Ovary (tissue), 9 donors: ENCODE data around the gene MMP27. TPM values are rescaled to one million over a fixed set of nuclear protein-coding genes. Genes with fewer than 3 reads are reported as not detected.

Experiments used
- DNase-seq, 5 donors: peaks; one replicate each; pipeline ENCODE4 v3.0.0-alpha.2; 2019 to 2020
- H3K27ac ChIP-seq, 2 donors: fragments of 200-600 bp; one replicate each; pipeline versions ENCODE4 v1.5.1 to v1.8.0; 2019 to 2022
- H3K27me3 ChIP-seq: fragments of 200-600 bp; one replicate; pipeline ENCODE4 v1.8.0; 2022
- H3K36me3 ChIP-seq: fragments of 200-600 bp; sonication (generic); one replicate; pipeline ENCODE4 v1.5.1; 2019
- H3K4me1 ChIP-seq: one replicate; pipeline ENCODE4 v1.8.1; 2013; ENCODE audit warnings: mild to moderate bottlenecking, moderate library complexity; ENCODE audit not compliant: insufficient read depth
- H3K4me3 ChIP-seq: fragments of 200-600 bp; sonication (generic); one replicate; pipeline ENCODE4 v1.5.1; 2017
- H3K9me3 ChIP-seq, 2 donors: fragments of 200-600 bp in 1 of 2; sonication (generic) in 1 of 2; one replicate each; pipeline versions ENCODE4 v1.5.1 to v1.8.1; 2013 to 2019; ENCODE audit warnings: mild to moderate bottlenecking in 1 of 2, moderate library complexity in 1 of 2
- CTCF ChIP-seq, 3 donors: fragments of 450-650 bp in 2 of 3; fragments of 200-600 bp in 1 of 3; IDR thresholded peaks; one replicate each; pipeline versions ENCODE4 v1.5.1 to v1.8.0; 2016 to 2022; ENCODE audit warnings: antibody characterized with exemption in 3 of 3, mild to moderate bottlenecking in 1 of 3
- EP300 ChIP-seq: sonication (generic); formaldehyde crosslinking; IDR thresholded peaks from one replicate; pipeline ENCODE4 v1.6.1; 2017; ENCODE audit warnings: antibody characterized with exemption
- POLR2A ChIP-seq: fragments of 450-650 bp; IDR thresholded peaks from one replicate; pipeline ENCODE4 v1.6.1; 2017; ENCODE audit warnings: antibody characterized with exemption, mild to moderate bottlenecking, moderate library complexity
- WGBS, 3 donors: extraction: QIAGEN DNeasy Blood & Tissue Kit in 1 of 3; methylation state at CpG; one replicate each; pipeline versions ENCODE4 v1.1.5 to v1.1.7; 2013 to 2017; 5-methylcytosine and 5-hydroxymethylcytosine counted together
- intact Hi-C, 4 donors: fragments of 100-400 bp; cut with DNase I; formaldehyde crosslinking; loops; one replicate each; pipeline versions ENCODE4 v1.11.0 to v1.15.1; 2022 to 2023
- polyA plus RNA-seq, 2 donors: library from polyadenylated mRNA; stranded (reverse); fragments of 200-250 nt in 1 of 2; fragments of 350-450 nt in 1 of 2; fragmentation: Illumina TruSeq in 1 of 2; extraction: RNeasy Lipid Tissue Mini Kit (QIAGEN cat#74804) in 1 of 2; gene quantifications; one replicate each; pipeline ENCODE4 v1.2.3, GENCODE V29; 2013 to 2014
- total RNA-seq, 7 donors: library from RNA; depleted of rRNA in 2 of 7; stranded (reverse); fragments of >200 nt in 2 of 7; fragmentation: NEBNext Ultra II Directional in 3 of 7; extraction: Animal tissue kit (Norgen Biotek cat#: 25700) in 3 of 7; gene quantifications; one replicate each; pipeline versions ENCODE4 v1.1.0 to v1.2.4, GENCODE V29; 2016 to 2023
- donor health status: DM: no; HTN: no; CAD: no; lungs with moderate emphysema.
- donor health status: DM: no; HTN: no; CAD: no.
- donor health status: Bipolar disorder and iron deficiency.
- donor health status: DM: yes; HTN: yes; CAD: no.
- donor health status: DM: no; HTN: no; CAD: no.
- donor health status: DM: yes; HTN: yes; CAD: no.

MMP27 gene
- total and polyA plus RNA-seq, 9 donors = 0.12 TPM; not detected in 8

DNA sequence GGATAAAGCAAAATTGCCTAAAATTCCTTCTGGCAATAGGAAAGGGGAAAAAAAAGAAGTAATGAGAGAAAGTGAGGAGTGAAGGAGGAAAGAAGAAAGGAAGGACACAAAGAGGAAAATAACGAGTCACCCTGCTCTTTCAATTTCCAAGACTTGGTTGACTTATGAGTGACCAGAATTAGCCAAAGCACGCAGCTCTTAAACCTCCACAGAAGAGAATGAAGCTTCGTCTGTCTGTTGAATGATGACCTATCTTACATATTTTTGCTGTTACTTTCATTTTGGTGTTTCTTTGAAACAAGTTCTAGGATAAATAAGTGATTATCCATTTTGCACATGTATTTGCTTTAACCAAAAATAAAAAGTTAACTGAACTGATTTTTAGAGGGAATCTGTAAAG lies 728 bp downstream of the MMP27 start:
- WGBS, 3 donors = 54 to 69% (median 60%) methylated on average over 3 of the region's 3 CpGs
- TF ChIP-seq CTCF (IDR thresholded peaks at IDR 0.05) (no peak), POLR2A (no peak), EP300 (no peak)

GRCh38 chr11:102703826-102704493 lies 1.6 kb downstream of the MMP27 start:
- no peaks in the 10 kb centered on the region for H3K27me3 ChIP-seq
- WGBS, 3 donors = 66 to 74% (median 70%) methylated on average over 3 of the region's 3 CpGs
- no peak for TF ChIP-seq EP300
- no peak for TF ChIP-seq CTCF (IDR thresholded peaks at IDR 0.05)
- no peak for TF ChIP-seq POLR2A
- no peaks in the 10 kb centered on the region for H3K9me3 ChIP-seq
- H3K27ac ChIP-seq = no peak overlapping the region
- intact Hi-C loops = no loop called here
- H3K4me1 ChIP-seq = no peaks in the 10 kb centered on the region
- DNase-seq = no peak
- H3K36me3 ChIP-seq = no peaks in the 10 kb centered on the region
- H3K4me3 ChIP-seq = no peak overlapping the region

More for the DNA sequence above, 728 bp downstream of the MMP27 start:
- Histone ChIP-seq H3K36me3 (no peaks in the 10 kb centered on the region), H3K9me3 (no peaks in the 10 kb centered on the region), H3K27me3 (no peaks in the 10 kb centered on the region), H3K4me1 (no peaks in the 10 kb centered on the region), H3K27ac (no peak overlapping the region), H3K4me3 (no peak overlapping the region)
- intact Hi-C loops = no loop called here
- DNase-seq = no peak

- WGBS, 3 donors = 71 to 78% (median 73%) methylated on average over 3 of the region's 3 CpGs
- no peak overlapping the region for H3K27ac ChIP-seq
- TF ChIP-seq EP300 (no peak), CTCF (IDR thresholded peaks at IDR 0.05) (no peak), POLR2A (no peak)
- DNase-seq = no peak
- H3K36me3 ChIP-seq = no peaks in the 10 kb centered on the region
- intact Hi-C loops = no loop called here
- H3K4me1 ChIP-seq = no peaks in the 10 kb centered on the region
- H3K27me3 ChIP-seq = no peaks in the 10 kb centered on the region
- no peaks in the 10 kb centered on the region for H3K9me3 ChIP-seq
- H3K4me3 ChIP-seq = no peak overlapping the region
Measured at GRCh38 chr11:102695201-102695600, 10.4 kb downstream of the MMP27 start.

- intact Hi-C loops = no loop called here
- Histone ChIP-seq H3K9me3 (no peaks in the 10 kb centered on the region), H3K4me1 (no peaks in the 10 kb centered on the region), H3K36me3 (no peaks in the 10 kb centered on the region), H3K27me3 (no peaks in the 10 kb centered on the region), H3K27ac (no peak overlapping the region), H3K4me3 (no peak overlapping the region)
- WGBS, 3 donors = 95 to 98% (median 97%) methylated on average over 2 of the region's 2 CpGs
- no peak for DNase-seq
- TF ChIP-seq CTCF (IDR thresholded peaks at IDR 0.05) = no peak
- TF ChIP-seq EP300 = no peak
Measured at GRCh38 chr11:102685754-102686153, 19.8 kb downstream of the MMP27 start.
